NCI-H2171 (cell line): ENCODE measurements around the gene SRPK2.

ENCODE experiments used
- DNase-seq: peaks from one replicate; lab custom pipeline; 2025; lab: John Stamatoyannopoulos, UW

The SRPK2 gene

GRCh38 chr7:105133986-105134655 lies 254.6 kb downstream of the SRPK2 start:
- DNase-seq = no peak

GRCh38 chr7:105133358-105133757 lies 255.4 kb downstream of the SRPK2 start:
- DNase-seq = no peak

GRCh38 chr7:105132835-105133234 lies 255.9 kb downstream of the SRPK2 start:
- no peak for DNase-seq

GRCh38 chr7:105132335-105132734 lies 256.4 kb downstream of the SRPK2 start:
- DNase-seq = no peak

- DNase-seq = no peak
Measured at GRCh38 chr7:105131890-105132289, 256.8 kb downstream of the SRPK2 start.

GRCh38 chr7:105131033-105131656 lies 257.6 kb downstream of the SRPK2 start:
- DNase-seq = no peak

- DNase-seq = no peak
Measured at GRCh38 chr7:105130580-105130979, 258.1 kb downstream of the SRPK2 start.

- no peak for DNase-seq
Measured at GRCh38 chr7:105130048-105130447, 258.7 kb downstream of the SRPK2 start.

GRCh38 chr7:105127179-105127578 lies 261.5 kb downstream of the SRPK2 start:
- DNase-seq = no peak

GRCh38 chr7:105126436-105126975 lies 262.2 kb downstream of the SRPK2 start:
- no peak for DNase-seq

- no peak for DNase-seq
Measured at GRCh38 chr7:105125745-105126144, 263.0 kb downstream of the SRPK2 start.

- no peak for DNase-seq
Measured at GRCh38 chr7:105122619-105123018, 266.1 kb downstream of the SRPK2 start.

GRCh38 chr7:105118612-105119600 lies 269.8 kb downstream of the SRPK2 start:
- no peak for DNase-seq

GRCh38 chr7:105112440-105113418 lies 276.0 kb downstream of the SRPK2 start:
- DNase-seq = no peak

GRCh38 chr7:105107458-105107857 lies 281.3 kb downstream of the SRPK2 start:
- DNase-seq = no peak

GRCh38 chr7:105106473-105106872 lies 282.2 kb downstream of the SRPK2 start:
- DNase-seq = no peak

GRCh38 chr7:105105579-105105978 lies 283.1 kb downstream of the SRPK2 start:
- no peak for DNase-seq

- DNase-seq = no peak
Measured at GRCh38 chr7:105102557-105103352, 286.0 kb downstream of the SRPK2 start.

GRCh38 chr7:105101864-105102263 lies 286.9 kb downstream of the SRPK2 start:
- no peak for DNase-seq

- no peak for DNase-seq
Measured at GRCh38 chr7:105098863-105099515, 289.7 kb downstream of the SRPK2 start.
